ENCODE measurements around the gene TRAPPC12. TPM values are rescaled to one million over a fixed set of nuclear protein-coding genes. Genes with fewer than 3 reads are reported as not detected.
"Not testable (repeated sequence)": the region's sequence is repeated elsewhere in the genome, so short reads cannot be mapped to it uniquely, and the experiment has no call there.

TRAPPC12 gene
- total RNA-seq, 1 donor from 2014 or later = 104 TPM

DNA sequence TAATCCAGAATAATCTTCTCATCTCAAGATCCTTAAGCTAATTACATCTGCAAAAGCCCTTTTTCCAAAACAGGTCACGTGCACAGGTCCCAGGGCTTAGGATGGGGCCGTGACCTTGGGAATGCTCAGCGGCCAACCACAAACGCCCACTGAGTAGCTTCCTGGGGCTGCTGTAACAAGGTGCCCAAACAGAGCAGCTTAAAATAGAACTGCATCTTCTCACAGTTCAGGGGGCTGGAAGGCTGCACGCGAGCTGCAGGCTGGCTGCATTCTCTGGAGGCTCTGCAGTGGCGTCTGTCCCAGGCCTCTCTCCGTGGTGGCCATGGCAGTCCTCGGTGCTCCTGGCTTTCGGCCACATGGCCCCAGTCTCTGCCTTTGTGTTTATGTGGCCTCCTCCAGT, 107.9 kb downstream of the TRAPPC12 start:
- intact Hi-C loops (cut with DNase I) = no loop called here
- ATAC-seq (ENCODE audit: poor library complexity) = peak; percentile 18

DNA sequence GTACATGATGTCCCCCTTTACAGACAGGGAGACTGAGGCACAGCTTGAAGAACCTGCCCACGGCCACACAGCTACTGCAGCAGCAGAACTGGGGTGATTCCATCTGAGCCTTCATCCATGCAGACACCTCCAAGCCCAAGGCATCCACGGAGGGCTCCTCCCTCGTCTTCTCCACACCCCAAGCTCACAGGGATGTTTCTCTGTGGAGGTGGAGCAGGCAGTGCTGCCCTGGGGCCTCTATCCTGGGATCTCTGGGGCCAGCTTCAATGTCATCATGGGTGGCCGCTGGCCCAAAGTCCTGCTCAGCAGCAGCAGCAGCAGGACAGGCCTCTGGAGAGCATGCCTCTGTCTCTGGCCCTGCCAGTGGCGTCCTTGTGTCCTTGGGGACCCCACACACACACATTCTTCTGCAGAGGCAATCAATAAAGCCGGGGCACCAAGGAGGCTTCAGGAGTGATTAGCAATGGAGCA, 108.6 kb downstream of the TRAPPC12 start:
- intact Hi-C loops (cut with DNase I) = no loop called here
- DNase-seq (peak; percentile 28), ATAC-seq (ENCODE audit: poor library complexity) (no peak)

More for the DNA sequence above, 107.9 kb downstream of the TRAPPC12 start:
- DNase-seq = peak; percentile 62

DNA sequence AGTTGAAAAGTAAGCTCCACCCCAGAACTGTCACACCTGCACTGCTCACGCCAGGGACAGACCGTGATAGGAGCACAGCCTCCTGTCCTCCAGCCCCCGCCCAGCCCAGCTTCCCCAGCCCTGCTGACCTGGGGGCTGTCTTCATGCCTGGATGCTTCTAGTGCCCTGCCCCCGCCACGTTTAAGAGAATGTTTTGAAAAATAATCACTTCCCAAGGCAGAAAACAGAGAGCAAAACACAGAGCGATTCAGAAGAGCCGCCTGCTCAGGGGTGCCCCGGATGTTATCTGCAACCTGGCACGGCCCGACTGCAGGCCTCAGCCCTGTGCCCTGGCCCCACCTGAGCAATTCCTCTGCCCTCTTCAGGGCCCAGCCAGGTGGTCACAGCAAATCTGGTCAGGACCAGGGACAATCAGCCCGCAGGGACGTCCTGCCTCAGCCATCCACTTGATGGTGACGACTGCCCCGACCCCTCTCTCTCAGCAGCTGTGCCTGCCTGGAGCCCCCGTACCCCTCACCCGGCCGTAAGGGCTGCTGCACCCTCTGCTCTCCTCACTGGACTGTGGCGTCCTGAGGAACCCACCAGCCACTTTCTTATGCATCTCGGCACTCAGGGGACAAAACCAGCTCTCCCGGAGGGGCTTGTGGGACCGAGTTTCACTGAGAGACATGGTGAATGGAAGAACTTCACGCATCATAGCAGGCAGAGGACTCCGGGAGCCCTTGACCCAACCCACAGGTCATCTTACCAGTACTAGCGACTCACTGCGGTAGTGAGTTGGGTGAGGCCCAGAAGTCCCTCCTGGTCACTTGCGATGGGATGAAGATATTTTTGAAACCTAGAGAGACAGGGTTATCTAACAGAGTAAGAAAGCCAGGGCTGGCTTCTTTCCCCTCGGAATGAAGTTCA, 109.6 kb downstream of the TRAPPC12 start:
- ATAC-seq (ENCODE audit: poor library complexity) (no peak), DNase-seq (no peak)
- intact Hi-C loops (cut with DNase I) = no loop called here

DNA sequence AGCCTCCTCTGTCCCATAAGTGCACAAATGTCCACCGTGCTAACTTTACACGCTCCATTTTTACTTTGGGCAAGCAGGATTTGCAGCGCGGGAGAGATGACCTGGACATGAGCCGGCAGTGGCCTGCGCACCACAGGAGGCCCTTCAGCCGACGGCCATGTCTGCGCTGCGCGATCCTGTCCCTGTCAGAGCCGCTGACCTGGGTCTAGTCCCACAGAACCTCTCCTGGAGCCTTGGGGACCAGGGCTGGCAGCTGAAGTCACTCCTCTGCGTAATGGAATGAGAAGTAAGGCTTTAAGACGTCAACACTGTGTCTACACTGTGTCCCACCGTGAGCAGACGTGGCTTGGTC, 110.2 kb downstream of the TRAPPC12 start:
- ATAC-seq (ENCODE audit: poor library complexity) = no peak
- no peak for DNase-seq
- intact Hi-C loops (cut with DNase I) = no loop called here

DNA sequence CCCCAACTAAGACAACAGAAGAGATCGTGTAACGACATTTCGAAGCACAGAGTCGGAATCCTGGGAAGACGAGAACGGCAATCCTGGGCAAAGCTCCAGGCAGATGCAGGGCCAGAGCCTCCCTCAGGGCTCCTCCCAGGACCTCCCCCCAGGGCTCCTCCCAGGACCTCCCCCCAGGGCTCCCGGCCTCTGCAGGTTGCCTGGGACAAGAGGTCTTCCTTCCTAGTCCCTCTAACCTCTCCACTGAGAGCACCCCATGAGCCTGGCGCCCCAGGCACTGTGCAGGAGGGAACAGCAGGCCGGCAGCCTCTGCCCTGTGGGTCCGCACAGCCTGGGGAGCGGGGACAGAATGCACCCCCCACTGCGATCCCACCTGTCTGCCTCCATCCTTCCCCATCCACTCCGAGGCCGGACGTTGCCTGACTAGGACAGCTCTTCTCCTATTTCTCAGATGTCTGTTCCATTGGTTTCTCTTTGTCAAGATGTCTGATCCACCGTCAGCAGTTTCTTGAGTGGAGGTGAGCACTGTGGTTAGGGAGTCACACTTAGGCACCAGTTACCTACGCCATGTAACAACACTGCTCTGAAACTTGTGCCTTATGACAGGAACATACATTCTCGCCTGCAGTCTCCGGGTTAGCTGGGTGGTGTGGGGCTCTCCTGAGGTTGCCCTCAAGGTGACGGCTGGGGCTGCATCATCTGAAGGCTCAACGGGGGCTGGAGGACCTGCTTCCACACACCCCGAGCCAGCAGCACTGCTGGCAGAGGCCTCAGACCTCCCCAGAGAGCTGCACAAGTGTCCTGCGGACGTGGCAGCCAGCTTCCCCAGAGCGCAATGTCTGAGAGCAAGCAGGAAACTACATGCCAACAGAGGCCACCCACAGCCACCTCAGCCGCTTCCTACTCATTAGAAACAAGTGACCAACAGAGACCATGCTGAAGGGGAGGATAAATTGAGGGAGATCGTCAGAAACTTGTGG, 111.0 kb downstream of the TRAPPC12 start:
- no peak for DNase-seq
- intact Hi-C loops (cut with DNase I) = no loop called here
- ATAC-seq (ENCODE audit: poor library complexity) = no peak

GRCh38 chr2:3491306-3491705, 111.8 kb downstream of the TRAPPC12 start:
- DNase-seq (no peak), ATAC-seq (ENCODE audit: poor library complexity) (no peak)
- intact Hi-C loops (cut with DNase I) = no loop called here

DNA sequence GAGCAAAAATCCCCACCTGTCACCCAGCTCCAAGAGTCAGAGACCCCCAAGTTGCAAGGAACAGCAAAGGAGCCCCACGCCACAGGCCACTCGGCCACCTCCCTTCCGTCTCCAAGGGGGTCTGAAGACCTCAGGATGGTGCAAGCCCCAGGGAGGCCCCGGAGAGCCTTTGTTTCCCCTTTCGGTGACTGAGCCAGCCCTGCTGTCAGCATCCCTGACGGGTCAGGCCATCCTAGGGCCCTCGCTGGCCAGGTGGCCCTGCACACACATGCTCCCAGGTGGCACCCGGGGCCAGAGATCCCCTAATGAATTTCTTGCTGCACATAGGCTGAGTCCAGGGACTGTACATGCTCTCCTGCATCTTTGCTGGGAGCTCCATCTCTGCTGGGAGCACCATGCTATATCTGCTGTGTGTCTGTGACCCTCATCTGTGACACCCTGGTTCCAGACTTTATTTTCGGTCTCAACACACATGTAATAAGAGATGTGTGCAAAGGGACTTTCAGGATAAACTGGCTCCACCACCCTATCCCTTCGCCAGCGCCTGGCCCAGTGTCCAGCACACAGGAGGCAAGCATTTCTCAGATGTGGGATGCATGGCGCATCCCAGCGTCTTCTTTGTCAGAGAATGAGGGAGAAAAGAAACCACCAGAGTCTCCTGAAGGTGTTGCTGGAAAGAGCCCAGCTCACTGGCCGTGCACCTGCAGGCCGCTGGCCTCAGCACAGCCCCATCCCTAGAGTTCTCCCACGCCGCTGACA, 112.4 kb downstream of the TRAPPC12 start:
- ATAC-seq (ENCODE audit: poor library complexity) (no peak), DNase-seq (no peak)
- intact Hi-C loops (cut with DNase I) = no loop called here

GRCh38 chr2:3492475-3492787, 112.9 kb downstream of the TRAPPC12 start:
- ATAC-seq (ENCODE audit: poor library complexity); DNase-seq; intact Hi-C loops (cut with DNase I): not testable (repeated sequence)

DNA sequence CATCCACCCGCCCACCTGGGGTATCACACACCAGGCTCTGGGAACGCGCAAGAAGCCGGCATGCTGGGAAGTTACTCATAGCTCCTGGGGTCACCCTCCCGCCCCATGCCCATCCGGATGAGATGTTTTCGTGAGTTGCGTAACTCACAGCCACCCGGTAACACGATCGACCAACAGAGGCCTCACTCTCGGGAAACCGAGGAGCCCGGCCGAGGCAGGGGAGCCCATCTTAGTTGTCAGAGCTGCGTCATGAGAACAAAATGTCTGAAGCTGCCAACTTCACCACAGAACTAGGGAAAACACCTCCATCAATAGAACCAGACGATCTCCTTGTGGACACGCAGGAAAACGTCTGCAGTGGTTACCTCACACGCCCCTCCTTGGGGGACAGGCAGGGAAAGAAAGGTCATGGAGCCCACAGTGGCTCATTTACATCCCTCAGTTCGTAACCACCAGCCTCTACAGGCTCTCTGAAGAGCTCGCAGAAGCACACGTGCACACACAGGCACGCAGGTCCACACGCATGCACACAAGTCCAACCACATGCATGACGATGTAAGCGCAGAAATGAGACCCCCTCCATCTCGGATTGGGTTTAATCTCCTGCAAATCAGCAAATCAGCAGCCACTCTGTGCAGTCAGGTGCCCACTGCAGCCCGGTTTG, 113.6 kb downstream of the TRAPPC12 start:
- DNase-seq = no peak
- ATAC-seq (ENCODE audit: poor library complexity) = peak; percentile 12

DNA sequence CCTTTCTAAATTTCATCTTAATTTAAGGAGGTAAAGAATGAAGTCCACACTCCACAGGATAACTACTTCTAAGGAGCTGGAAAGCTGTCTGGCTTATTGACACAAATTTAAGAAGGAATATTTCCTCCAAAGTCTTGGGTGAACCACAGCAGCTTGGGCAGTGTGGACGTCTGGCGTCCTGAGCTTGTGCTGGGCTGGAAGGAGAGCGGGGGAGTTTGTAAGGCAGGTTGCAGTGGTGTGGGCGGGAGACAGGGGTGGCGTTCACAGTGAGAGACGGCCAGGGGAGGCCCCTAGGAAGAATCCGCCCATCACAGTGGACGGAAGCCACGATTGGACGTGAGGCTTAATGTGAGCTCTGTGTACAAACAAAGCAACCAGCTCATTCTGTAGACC, 114.1 kb downstream of the TRAPPC12 start:
- no peak for DNase-seq
- intact Hi-C loops (cut with DNase I) = no loop called here
- peak; percentile 76 for ATAC-seq (ENCODE audit: poor library complexity)

More for the DNA sequence above, 113.6 kb downstream of the TRAPPC12 start:
- intact Hi-C loops (cut with DNase I) = no loop called here

GRCh38 chr2:3494984-3495666, 115.6 kb downstream of the TRAPPC12 start:
- ATAC-seq (ENCODE audit: poor library complexity) (no peak), DNase-seq (no peak)
- intact Hi-C loops (cut with DNase I) = no loop called here

DNA sequence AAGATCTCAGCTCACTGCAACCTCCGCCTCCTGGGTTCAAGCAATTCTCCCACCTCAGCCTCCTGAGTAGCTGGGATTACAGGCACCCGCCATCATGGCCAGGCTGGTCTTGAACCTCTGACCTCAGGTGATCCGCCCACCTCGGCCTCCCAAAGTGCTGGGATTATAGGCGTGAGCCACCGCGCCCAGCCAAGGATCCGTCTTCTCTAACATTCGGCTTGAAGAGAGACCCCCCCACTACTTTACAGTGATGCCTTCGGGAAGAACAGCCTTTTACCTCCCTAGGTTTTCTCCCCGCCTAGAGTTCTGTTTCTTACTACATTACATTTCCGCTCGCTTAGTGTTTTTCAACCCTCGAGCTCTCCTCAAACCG, 117.2 kb downstream of the TRAPPC12 start:
- DNase-seq; ATAC-seq (ENCODE audit: poor library complexity); intact Hi-C loops (cut with DNase I): not testable (repeated sequence)

DNA sequence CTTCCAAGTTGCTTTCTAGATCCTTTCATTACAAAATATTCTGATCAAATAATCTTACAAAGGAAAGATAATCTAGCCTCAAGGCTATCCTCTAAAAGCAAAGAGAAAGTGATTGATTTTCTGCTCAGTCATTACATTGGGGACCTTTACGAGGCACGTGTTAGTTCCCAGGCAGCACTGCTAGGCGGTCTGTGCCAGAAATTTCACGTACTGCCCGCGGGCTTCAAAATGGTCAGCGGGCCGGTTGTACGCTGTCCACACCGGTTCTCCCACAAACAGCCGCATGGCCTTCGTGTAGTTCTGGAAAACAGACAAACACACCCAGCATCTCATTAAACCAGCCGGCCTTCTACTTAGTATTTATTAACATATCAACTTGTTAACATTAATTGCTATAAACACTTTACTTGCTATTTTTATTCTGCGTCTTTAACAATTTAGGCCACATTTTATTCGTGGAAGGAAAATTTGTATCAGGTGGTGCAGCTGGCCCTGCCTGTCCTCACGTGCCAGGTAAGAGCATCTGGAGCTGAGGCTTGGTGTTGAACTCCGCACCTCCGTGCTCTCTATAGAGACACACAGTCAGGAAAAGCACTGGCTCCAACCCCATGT, 119.4 kb downstream of the TRAPPC12 start:
- ATAC-seq (ENCODE audit: poor library complexity) (no peak), DNase-seq (no peak)
- intact Hi-C loops (cut with DNase I) = no loop called here

DNA sequence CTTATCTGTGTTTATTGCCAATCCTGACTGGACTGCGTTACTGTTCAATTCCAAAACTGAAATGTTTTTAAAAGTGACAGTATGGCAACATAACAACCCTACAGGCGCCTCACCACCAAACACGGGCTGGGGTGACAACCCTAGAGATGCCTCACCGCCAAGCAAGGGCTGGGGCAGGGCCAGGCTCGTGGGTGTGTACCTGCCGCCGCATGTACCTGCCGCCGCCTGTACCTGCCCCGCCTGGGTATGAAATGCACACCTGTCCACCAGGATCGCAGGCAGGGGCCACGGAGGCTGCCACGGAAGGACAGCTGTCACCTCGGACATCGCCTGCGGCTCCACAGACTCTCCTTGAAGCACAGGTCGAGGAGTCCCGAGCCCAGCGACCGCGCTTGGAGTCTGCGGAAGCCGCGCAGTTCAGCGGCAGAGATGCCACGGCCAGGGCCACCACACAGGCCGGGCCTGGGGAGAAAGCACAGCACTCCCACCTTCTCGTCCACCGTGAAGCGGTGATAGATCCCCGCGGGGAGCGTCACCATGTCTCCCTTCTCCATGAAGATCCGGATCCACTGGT, 120.9 kb downstream of the TRAPPC12 start:
- DNase-seq (no peak), ATAC-seq (ENCODE audit: poor library complexity) (no peak)

GRCh38 chr2:3503046-3503445, 123.6 kb downstream of the TRAPPC12 start:
- intact Hi-C loops (cut with DNase I) = no loop called here
- ATAC-seq (ENCODE audit: poor library complexity) = no peak
- no peak for DNase-seq

More for the DNA sequence above, 120.9 kb downstream of the TRAPPC12 start:
- intact Hi-C loops (cut with DNase I) = no loop called here

DNA sequence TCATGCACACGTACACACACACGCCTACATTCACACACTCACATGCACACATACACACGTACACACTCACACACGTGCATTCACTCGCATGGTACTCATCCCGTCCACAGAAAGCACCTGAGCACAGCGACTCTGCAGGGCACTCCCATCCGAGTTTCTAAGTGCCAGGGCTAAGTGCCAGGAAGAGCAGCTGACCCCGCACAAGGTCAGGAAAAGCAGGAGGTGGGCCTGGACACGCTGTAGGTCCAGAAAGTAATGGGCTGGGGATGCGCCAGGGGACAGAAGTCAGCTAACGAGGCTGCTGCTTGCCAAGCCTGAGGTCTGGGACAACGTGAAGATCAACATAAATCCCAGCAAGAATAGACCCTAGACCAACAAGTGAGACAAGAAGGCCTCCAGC, 124.0 kb downstream of the TRAPPC12 start:
- ATAC-seq (ENCODE audit: poor library complexity) (peak; percentile 35), DNase-seq (no peak)
- intact Hi-C loops (cut with DNase I) = no loop called here

- intact Hi-C loops (cut with DNase I) = no loop called here
- ATAC-seq (ENCODE audit: poor library complexity) (no peak), DNase-seq (no peak)
Observed at GRCh38 chr2:3504741-3505140, 125.2 kb downstream of the TRAPPC12 start.
